Cardiac fibroblast (primary cell): ENCODE data around the gene DXO.

Experiments used
- DNase-seq, 2 donors: peaks; one replicate each; pipeline versions ENCODE4 v3.0.0 to v3.0.0-alpha.2; 2010; ENCODE audit warnings: low read depth in 2 of 2
- H3K4me3 ChIP-seq, 2 donors: replicated peaks in 1 of 2; 1 replicate in 1 of 2; 2 replicates in 1 of 2; pipeline ENCODE4 v1.5.1; 2011; ENCODE audit warnings: low read depth in 2 of 2, low read length in 2 of 2, mild to moderate bottlenecking in 2 of 2, moderate library complexity in 1 of 2
- CTCF ChIP-seq: IDR thresholded peaks from one replicate; pipeline ENCODE4 v1.5.1; 2011; ENCODE audit warnings: low read depth, mild to moderate bottlenecking, low read length, inconsistent platforms

The DXO gene

DNA sequence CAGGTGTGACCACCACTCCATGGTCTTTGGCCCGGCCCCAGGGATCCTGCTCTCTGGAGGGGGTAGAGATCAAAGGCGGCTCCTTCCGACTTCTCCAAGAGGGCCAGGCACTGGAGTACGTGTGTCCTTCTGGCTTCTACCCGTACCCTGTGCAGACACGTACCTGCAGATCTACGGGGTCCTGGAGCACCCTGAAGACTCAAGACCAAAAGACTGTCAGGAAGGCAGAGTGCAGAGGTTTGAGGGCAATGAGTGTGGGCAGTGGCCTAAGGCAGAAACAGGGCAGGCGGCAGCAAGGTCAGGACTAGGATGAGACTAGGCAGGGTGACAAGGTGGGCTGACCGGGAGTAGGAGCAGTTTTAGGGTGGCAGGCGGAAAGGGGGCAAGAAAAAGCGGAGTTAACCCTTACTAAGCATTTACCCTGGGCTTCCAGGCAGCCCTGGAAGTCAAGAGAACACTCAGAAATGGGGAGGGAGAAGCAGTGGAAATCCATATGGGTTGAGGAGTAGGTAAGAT, 25.5 kb downstream of the DXO start:
- no peak for TF ChIP-seq CTCF
- DNase-seq, result no peak
- H3K4me3 ChIP-seq, result peak overlapping the region; percentile 8 to 20

DNA sequence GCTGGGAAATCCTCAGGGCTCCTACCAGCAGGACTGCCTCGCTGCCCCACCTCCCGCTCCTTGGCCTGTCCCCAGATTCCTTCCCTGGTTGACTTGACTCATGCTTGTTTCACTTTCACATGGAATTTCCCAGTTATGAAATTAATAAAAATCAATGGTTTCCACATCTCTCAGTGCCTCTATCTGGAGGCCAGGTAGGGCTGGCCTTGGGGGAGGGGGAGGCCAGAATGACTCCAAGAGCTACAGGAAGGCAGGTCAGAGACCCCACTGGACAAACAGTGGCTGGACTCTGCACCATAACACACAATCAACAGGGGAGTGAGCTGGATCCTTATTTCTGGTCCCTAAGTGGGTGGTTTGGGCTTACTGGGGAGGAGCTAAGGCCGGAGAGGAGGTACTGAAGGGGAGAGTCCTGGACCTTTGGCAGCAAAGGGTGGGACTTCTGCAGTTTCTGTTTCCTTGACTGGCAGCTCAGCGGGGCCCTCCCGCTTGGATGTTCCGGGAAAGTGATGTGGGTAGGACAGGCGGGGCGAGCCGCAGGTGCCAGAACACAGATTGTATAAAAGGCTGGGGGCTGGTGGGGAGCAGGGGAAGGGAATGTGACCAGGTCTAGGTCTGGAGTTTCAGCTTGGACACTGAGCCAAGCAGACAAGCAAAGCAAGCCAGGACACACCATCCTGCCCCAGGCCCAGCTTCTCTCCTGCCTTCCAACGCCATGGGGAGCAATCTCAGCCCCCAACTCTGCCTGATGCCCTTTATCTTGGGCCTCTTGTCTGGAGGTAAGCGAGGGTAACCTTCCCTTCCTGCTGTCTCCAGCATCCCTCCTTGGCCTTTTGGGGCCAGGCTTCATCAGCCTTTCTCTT, 26.2 kb downstream of the DXO start, which contains the start of gene CFB:
TSS of gene CFB (plus strand) at position 589 of the 863 bp plus-strand sequence. CDS start at position 716, 127 bp downstream.
- DNase-seq, result peak; percentile 91 to 92
- no peak for TF ChIP-seq CTCF
- H3K4me3 ChIP-seq, result peak within 1 kb of the TSS; percentile 8 to 20

GRCh38 chr6:31945154-31945506, 26.8 kb downstream of the DXO start:
- DNase-seq, result no peak
- H3K4me3 ChIP-seq, result no peak overlapping the region
- no peak for TF ChIP-seq CTCF

GRCh38 chr6:31943742-31944141, 28.2 kb downstream of the DXO start:
- DNase-seq, result no peak
- H3K4me3 ChIP-seq, result no peak overlapping the region
- no peak for TF ChIP-seq CTCF

GRCh38 chr6:31940256-31940664, 31.7 kb downstream of the DXO start:
- TF ChIP-seq CTCF, result no peak
- DNase-seq, result peak in 1 of 2 donors; percentile 27
- H3K4me3 ChIP-seq, result no peak overlapping the region

DNA sequence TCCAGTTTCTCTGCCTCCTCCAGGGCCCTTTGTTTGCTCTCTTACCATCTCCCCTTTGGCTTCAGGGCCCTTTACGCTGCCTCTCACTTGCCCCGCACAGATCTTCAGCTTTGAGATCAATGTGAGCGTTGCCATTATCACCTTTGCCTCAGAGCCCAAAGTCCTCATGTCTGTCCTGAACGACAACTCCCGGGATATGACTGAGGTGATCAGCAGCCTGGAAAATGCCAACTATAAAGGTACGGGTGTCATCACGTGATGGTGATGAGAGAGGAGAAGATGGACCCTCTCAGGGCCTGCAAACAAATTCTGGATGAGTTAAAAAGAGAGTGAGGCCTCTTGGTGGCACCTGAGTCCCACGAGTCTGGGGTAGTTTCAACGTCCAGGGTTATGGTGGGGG, 36.1 kb downstream of the DXO start:
- H3K4me3 ChIP-seq, result no peak overlapping the region
- TF ChIP-seq CTCF, result no peak
- no peak for DNase-seq
